Measurements from ENCODE around the gene RAI1.

RAI1 gene

DNA sequence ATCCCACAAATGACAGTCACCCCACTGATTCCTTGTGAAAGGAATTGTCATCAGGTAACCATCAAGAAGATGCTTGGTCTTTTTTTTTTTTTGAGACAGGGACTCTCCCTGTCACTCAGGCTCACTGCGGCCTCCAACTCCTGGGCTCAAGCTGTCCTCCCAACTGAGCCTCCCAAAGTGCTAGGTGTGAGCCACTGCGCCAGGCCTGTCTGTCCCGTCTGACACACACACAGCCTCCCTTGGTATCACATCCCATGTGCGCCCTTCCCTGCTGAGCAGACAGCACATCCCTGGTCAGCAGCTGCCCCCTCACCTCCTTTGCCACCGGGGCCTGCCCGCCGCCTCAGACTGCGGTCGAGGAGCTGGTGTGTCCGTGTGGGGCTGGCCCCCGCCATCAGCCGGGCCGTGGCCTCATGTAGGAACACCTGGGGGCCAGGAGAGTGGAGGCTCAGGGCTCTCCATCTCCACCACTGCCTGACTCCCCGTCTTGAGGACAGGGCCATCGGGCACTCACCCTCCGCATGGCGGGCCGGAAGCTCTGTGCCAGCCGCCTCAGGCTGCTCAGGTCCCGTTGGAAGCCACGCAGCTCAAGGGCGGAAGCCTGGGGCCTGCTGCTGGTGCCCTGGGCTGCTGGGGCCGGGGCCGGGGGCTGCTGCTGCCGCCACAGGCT lies 131.9 kb downstream of the RAI1 start:
- DNase-seq (ENCODE audit: low read depth in 1 of 2, low spot score in 1 of 2): no peak

- DNase-seq (ENCODE audit: low read depth in 1 of 2, low spot score in 1 of 2): no peak
These were observed 132.5 kb downstream of the RAI1 start for GRCh38 chr17:17813725-17814095.

DNA sequence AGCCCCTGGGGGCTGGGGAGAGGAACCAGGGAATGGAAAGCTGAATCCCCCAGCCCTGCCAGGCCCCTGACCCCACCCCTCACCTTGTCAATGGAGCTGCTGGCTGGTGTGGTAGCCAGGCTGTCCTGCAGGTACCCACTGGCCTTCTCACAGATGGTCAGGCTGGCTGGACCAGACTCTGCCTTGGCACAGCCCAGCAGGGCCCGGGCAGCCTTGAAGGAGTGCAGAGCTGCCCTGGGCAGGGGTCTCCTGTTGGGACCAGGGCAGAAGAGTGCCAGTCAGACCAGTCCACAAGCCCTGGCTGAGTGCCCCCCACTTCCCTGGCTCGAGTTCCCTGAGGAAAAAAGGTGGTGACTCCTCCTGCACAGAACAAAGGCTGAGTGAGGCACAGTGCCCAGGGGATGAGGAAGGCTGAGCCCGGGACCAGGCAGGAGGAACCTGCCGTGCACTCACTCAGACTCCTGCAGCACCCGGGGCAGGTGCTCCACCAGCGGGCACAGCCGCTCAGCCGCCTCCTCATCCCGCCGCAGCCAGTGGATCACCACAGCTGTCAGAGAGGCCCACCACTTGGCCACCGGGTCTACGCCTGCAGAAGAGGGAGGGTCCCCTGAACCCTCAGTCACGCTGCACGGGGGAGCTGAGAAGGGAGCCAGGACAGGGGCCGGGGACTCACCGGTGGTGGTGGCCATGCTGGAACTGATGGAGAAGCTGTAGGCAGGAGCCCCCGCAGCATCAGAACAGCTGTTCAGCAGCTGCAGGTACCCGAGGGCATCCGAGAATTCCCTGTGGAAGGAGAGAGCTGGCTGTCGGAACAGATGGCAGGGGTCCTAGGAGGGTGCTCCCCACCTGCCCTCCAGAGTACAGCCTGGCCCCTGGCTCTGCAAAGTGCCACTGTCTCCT lies 133.2 kb downstream of the RAI1 start:
- no peak for DNase-seq (ENCODE audit: low read depth in 1 of 2, low spot score in 1 of 2)

- no peak for DNase-seq (ENCODE audit: low read depth in 1 of 2, low spot score in 1 of 2)
These were observed 133.8 kb downstream of the RAI1 start for GRCh38 chr17:17815062-17815406.

DNA sequence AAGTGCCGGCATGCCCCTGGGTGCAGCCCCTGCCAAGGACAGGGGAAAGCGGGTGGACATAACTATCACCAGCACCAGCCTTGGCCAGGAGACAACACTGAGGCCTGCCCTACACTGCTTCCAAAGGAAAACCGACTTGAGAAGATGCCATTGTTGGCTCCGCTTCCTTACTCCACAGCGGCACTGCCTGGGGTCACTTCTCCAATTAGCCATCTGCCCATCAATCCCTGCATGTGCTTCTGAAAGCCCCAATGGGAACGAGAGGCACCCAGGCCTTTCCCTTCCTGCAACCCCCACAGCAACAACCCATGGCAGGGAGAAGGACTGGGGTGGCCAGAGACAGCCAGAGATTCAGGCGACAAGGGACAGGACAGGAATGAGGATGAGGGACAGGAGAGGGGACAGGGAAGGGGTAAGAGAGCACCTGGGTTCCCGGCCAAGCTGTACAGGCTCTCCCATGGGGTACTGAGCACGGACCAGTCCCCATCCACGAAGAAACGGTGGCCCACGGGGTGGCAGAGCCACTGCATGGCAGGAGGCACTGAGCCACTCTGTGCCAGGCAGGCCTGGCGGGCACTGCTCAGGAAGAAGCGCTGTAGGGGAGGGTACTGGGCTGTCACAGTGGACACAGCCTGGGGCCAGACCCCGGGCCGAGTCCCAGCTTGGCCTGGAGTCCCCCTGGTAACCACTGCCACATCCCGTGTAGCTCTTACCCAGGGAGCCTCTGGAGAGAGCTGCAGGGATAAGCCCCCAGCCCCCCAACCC lies 134.4 kb downstream of the RAI1 start:
- DNase-seq (ENCODE audit: low read depth in 1 of 2, low spot score in 1 of 2): no peak

DNA sequence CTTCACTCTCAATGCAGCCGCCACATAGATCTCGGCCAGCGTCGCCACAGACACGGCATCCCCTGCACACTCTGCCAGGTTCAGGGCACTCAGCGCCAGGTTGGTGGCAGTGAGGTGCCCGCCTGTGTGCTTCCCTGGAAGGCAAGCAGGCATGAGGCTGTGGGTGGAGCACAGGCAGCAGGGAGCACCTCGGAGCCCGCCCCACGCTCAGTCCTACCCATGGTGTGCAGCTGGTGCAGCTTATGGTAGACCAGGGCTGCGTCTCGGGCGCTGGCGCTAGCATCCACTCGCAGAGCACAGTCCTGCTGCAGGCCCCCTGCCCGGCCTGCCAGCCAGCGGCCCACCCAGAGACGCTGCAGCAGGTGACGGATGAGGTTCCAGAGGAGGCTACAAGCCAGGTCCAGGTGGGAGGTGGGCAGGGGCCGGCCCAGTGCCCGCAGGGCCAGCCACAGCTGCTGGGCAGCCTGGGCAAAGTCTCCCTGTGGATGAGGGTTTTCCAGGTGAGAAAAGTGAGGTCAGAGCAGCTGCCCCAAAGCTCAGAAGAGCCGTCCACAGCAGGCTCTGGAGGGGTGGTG lies 135.1 kb downstream of the RAI1 start:
- DNase-seq (ENCODE audit: low read depth in 1 of 2, low spot score in 1 of 2): no peak

- DNase-seq (ENCODE audit: low read depth in 1 of 2, low spot score in 1 of 2): no peak
These were observed 135.7 kb downstream of the RAI1 start for GRCh38 chr17:17816831-17817551.

GRCh38 chr17:17817552-17817947 lies 136.3 kb downstream of the RAI1 start:
- no peak for DNase-seq (ENCODE audit: low read depth in 1 of 2, low spot score in 1 of 2)

DNA sequence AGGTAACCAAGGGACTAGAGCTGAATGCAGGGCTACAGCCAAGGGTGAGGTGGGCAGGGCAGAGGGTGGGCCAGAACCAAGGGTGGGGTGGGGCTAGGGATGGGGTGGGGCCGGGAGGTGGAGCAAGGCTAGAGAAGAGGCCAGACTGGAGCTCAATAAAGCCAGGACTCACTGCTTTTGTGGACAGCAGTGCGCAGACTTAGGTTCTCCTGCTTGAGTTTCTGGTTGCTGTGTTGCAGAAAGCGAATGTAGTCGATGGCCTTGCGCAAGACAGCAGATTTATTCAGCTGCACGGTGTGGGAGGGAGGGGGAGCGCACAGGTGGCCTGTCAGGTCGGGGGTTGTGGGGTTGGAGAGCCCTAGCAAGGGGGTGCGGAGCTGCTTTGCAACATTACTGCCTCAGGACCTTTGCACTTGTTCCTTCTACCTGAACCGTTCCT lies 136.8 kb downstream of the RAI1 start:
- no peak for DNase-seq (ENCODE audit: low read depth in 1 of 2, low spot score in 1 of 2)

DNA sequence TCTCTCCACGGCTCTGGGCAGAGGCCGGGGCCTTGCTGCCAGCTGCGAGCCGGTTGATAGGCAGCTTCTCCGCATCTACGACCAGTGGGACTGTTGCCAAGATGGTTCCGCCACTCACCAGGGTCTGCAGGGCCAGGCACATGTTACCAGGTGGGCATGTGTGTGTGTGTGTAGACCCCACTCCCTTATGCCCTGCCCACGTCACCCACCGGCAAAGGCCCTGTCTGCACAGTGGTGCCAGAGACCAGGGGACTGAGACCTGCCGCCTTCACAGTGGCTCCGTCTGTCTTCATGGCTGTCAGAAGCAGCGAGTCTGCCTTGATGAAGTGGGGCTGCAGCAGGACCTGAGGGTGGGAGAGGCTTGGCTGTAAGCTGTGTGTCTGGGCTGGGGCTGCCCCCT lies 137.9 kb downstream of the RAI1 start:
- DNase-seq (ENCODE audit: low read depth in 1 of 2, low spot score in 1 of 2): no peak

- peak; percentile 30 to 65 for DNase-seq (ENCODE audit: low read depth in 1 of 2, low spot score in 1 of 2)
These were observed 138.3 kb downstream of the RAI1 start for GRCh38 chr17:17819561-17819995.

DNA sequence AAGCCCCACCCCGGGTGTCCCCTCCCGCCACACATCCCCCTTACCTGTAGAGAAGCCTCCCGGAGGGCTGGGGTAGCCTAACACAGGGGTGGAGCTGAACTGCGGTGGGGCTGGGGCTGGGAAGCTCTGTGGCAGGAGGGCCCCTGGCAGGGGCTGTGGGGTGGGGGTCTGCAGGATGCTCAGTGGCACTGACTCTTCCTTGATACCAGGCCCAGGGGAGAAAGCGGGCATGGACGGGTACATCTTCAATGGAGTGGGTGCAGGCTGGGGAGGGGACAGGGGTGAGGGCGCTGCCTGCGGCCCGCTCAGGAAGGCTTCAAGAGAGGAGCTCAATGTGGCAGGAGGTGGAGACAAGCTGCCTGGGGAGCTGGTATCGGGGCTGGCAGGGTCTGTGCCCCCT lies 138.8 kb downstream of the RAI1 start:
- DNase-seq (ENCODE audit: low read depth in 1 of 2, low spot score in 1 of 2): no peak

DNA sequence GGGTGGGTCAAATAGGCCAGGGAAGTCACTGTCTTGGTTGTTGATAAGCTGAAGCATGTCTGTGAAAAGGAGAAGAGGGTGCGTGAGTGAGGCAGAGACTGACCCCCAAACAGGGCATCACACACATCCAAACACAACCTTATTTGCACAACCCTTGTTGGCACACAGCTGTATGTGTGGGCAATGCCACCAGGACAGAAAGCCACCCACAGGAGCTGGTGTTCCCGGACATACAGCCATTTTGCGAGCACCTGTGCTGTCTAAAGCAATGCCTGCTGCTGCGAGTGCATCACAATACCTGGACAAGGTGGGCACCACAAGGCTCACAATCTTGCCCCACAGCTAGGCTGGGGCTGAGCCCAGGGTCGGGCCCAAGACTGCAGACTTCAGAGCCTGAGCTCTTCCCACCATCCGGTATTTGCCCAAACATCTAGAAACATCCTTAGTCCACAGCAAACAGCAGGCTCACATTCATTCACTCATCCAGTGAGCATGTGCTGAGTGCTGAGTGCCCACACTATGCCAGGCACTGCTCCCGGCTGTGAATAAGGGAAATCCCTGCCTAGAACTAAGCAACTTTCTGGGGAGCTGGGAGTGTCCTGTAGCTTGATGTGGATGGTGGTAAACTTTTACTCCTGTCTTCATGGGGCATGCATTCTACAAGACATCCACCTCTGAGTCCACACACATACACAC lies 139.4 kb downstream of the RAI1 start:
- no peak for DNase-seq (ENCODE audit: low read depth in 1 of 2, low spot score in 1 of 2)

DNA sequence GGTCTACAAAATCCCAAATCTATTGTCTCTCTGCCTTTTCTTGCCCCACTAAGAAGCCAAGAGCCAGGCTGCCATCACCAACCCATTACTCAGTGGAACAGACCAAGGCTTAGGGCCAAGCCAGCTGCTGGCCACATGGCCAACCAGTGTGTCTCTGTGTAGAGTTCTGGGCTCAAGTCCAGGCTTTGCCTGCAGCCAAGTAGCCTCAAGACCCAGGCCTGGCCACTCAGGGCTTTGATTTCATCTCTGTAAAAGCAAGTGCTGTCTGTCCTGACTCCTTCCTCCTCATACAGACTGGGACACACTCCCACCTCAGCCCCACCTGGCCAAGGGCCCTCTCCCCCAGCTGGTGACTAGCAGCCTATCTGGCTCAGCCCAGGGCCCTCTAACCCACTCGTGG lies 140.9 kb downstream of the RAI1 start:
- no peak for DNase-seq (ENCODE audit: low read depth in 1 of 2, low spot score in 1 of 2)

GRCh38 chr17:17822616-17823015 lies 141.4 kb downstream of the RAI1 start:
- DNase-seq (ENCODE audit: low read depth in 1 of 2, low spot score in 1 of 2): no peak

- peak; percentile 43 to 49 for DNase-seq (ENCODE audit: low read depth in 1 of 2, low spot score in 1 of 2)
These were observed 142.3 kb downstream of the RAI1 start for GRCh38 chr17:17823433-17824118.

DNA sequence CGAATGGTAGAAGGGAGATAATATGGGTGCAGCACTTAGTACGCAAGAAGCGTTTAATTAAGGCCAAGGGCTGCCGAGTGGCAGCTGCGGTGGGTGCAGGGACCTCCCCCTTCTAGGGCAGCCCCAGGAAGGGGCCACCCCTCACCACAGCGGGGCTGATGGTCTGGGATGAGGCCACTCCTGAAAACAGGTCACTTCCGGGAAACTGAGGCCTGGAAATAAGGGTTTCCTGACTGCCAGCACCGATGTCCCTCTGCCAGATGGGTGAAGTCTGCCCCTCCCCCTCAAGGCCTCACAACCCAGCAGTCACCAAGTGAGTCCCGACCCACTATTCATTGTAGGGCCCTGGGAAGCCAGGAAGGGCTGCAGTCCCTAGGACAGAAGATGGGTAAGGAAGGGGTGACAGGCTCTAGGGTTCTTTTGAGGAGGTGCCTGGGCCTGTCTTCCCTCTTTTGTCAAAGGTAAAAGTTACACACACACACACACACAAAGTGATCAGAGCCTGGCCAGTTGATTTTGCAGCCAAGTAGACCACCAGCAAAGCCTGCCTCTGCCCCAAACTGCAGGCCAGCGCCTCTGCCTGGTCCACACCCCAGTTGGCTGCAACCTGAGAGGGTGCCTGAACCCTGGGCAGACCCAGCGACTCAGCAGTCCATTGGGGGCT lies 143.0 kb downstream of the RAI1 start:
- DNase-seq (ENCODE audit: low read depth in 1 of 2, low spot score in 1 of 2): no peak

GRCh38 chr17:17824783-17825614 lies 143.7 kb downstream of the RAI1 start:
- DNase-seq (ENCODE audit: low read depth in 1 of 2, low spot score in 1 of 2): no peak
